Ascending aorta (tissue), 2 donors: ENCODE results near the gene C1orf52. TPM values are rescaled to one million over a fixed set of nuclear protein-coding genes. Genes with fewer than 3 reads are reported as not detected.
A peak's percentile ranks its signal among the peaks of the same experiment; 100 is the strongest.

Experiments
- DNase-seq, 2 donors: peaks; one replicate each; pipeline ENCODE4 v3.0.0-alpha.2; 2019; ENCODE audit warnings: low spot score in 2 of 2
- H3K27ac ChIP-seq, 2 donors: fragments of 200-600 bp; sonication (generic); one replicate each; pipeline ENCODE4 v1.5.1; 2016 to 2017; ENCODE audit warnings: mild to moderate bottlenecking in 1 of 2
- H3K27me3 ChIP-seq: fragments of 200-600 bp; sonication (generic); one replicate; pipeline ENCODE4 v1.5.1; 2017
- H3K36me3 ChIP-seq, 2 donors: fragments of 200-600 bp; sonication (generic); one replicate each; pipeline ENCODE4 v1.5.1; 2016
- H3K4me1 ChIP-seq, 2 donors: fragments of 200-600 bp; sonication (generic); one replicate each; pipeline ENCODE4 v1.5.1; 2016 to 2017; ENCODE audit warnings: mild to moderate bottlenecking in 1 of 2
- H3K4me3 ChIP-seq, 2 donors: fragments of 200-600 bp; sonication (generic); one replicate each; pipeline ENCODE4 v1.5.1; 2016 to 2017; ENCODE audit warnings: mild to moderate bottlenecking in 1 of 2
- H3K9me3 ChIP-seq, 2 donors: fragments of 200-600 bp; sonication (generic); one replicate each; pipeline ENCODE4 v1.5.1; 2016
- intact Hi-C: fragments of 100-400 bp; cut with DNase I; formaldehyde crosslinking; loops from one replicate; pipeline ENCODE4 v1.15.1; 2023
- total RNA-seq: library from RNA; depleted of rRNA; stranded (reverse); fragments of >200 nt; gene quantifications from one replicate; pipeline ENCODE4 v1.1.0, GENCODE V29; 2016
- TF ChIP-seq, protein P1 (sequence below), 3 experiments: fragments of 200-600 bp in 2 of 3; fragments of 450-650 bp in 1 of 3; sonication (generic) in 2 of 3; IDR thresholded peaks; one replicate each; pipeline ENCODE4 v1.5.1; 2016 to 2019; ENCODE audit warnings: antibody characterized with exemption in 3 of 3, mild to moderate bottlenecking in 1 of 3, moderate library complexity in 1 of 3

C1orf52 gene
- total RNA-seq, 1 donor from 2014 or later, result 2.3 TPM

DNA sequence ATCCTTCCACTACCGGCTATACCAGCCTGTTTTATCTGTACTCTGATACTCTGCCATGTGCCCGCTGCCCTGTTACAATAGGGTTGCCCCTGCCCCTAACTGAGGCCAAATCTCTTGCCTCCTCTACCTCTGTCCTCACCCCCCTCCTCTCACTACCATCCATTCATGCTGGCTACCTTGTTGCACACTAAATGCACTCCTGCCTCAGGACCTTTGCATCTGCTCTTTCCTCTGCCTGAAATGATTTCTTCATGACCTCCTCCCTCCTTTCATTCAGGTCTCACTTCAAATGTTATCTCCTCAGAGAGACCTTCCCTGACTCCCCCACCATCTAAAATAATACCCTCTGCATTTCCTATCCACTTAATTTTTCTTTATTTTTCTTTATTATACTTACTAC, 51.0 kb downstream of the C1orf52 start:
- H3K36me3 ChIP-seq, result no peaks in the 10 kb centered on the region
- H3K4me1 ChIP-seq, result no peaks in the 10 kb centered on the region
- no peaks in the 10 kb centered on the region for H3K9me3 ChIP-seq
- intact Hi-C loops, result no loop called here
- H3K4me3 ChIP-seq, result no peak overlapping the region
- TF ChIP-seq, protein P1, sequence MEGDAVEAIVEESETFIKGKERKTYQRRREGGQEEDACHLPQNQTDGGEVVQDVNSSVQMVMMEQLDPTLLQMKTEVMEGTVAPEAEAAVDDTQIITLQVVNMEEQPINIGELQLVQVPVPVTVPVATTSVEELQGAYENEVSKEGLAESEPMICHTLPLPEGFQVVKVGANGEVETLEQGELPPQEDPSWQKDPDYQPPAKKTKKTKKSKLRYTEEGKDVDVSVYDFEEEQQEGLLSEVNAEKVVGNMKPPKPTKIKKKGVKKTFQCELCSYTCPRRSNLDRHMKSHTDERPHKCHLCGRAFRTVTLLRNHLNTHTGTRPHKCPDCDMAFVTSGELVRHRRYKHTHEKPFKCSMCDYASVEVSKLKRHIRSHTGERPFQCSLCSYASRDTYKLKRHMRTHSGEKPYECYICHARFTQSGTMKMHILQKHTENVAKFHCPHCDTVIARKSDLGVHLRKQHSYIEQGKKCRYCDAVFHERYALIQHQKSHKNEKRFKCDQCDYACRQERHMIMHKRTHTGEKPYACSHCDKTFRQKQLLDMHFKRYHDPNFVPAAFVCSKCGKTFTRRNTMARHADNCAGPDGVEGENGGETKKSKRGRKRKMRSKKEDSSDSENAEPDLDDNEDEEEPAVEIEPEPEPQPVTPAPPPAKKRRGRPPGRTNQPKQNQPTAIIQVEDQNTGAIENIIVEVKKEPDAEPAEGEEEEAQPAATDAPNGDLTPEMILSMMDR (IDR thresholded peaks at IDR 0.05), result no peak
- no peak overlapping the region for H3K27ac ChIP-seq
- no peak for DNase-seq
- H3K27me3 ChIP-seq, result no peaks in the 10 kb centered on the region

DNA sequence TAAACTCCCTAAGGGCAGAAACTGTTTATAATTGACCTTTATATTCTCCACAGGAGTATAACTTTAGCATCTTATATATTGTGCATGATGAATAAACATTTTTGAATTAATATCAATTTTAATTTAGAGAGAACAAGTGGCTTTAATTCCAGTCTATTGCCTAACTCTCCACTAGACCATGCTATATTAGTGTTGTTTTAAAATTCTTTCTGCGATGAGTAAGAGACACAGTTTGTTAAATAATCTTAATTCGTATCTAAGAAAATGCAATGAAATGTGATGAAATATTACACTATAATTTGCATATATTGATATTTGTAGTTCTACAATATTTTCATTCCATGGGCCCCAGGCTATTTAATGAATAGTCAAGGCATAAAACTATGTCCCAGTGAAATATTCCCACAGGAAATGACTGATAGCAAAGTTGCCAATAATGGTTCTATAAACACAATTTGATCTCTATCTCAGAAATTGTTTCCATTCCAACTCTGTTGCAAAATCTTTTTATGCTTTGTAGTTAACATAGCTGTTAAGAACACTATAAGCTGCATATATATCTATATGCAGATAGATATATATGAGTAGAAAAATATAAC, 55.8 kb downstream of the C1orf52 start:
- TF ChIP-seq, protein P1 (IDR thresholded peaks at IDR 0.05), result no peak
- H3K27me3 ChIP-seq, result no peaks in the 10 kb centered on the region
- no peak for DNase-seq
- H3K9me3 ChIP-seq, result no peaks in the 10 kb centered on the region
- H3K27ac ChIP-seq, result no peak overlapping the region
- H3K36me3 ChIP-seq, result no peaks in the 10 kb centered on the region
- peaks cover 0 to 3% of the 10 kb centered on the region in 2 donors for H3K4me1 ChIP-seq
- intact Hi-C loops, result no loop called here
- H3K4me3 ChIP-seq, result no peak overlapping the region

- no peaks in the 10 kb centered on the region for H3K9me3 ChIP-seq
- no peak overlapping the region for H3K4me3 ChIP-seq
- H3K4me1 ChIP-seq, result peaks cover 0 to 3% of the 10 kb centered on the region in 2 donors
- H3K27me3 ChIP-seq, result no peaks in the 10 kb centered on the region
- no peaks in the 10 kb centered on the region for H3K36me3 ChIP-seq
- TF ChIP-seq, protein P1 (IDR thresholded peaks at IDR 0.05), result no peak
- DNase-seq, result no peak
- no peak overlapping the region for H3K27ac ChIP-seq
- intact Hi-C loops, result no loop called here
These were observed 56.6 kb downstream of the C1orf52 start for GRCh38 chr1:85202864-85203255.

DNA sequence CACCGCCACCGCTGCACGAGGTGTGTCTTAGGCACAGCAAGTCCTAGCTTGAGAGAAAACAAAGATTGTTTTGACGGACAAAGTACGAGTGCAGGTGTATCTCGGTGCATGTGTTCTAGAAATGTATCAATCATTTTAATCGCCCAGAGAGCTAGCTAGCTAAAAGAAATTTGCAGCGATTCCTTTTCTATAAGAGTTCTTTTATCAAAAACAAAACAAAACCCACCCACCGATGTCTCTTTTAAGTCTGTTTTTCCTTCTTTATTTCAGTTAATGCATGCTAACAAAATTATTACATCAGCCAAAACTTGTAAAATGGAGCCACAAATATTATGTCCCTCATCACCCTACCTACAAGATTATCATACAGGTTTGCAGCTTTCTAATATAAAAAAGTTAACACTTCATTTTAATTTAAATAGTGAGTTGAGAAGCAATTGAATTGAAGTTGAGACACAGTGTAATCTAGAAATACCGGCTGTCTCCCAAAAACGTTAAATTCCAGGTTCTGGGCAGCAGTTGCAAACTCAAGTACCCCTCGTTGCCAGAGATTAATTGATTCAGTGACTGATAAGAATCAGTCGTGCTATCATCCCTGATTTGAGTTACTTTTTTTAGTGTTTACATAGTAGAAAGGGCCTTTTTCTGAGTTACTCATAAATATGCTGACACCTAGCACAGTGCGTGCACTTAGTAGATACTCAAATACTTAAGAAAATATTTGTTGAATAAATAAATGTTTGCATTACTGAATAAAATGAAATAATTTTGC, 57.2 kb downstream of the C1orf52 start:
- peaks cover 0 to 3% of the 10 kb centered on the region in 2 donors for H3K4me1 ChIP-seq
- H3K36me3 ChIP-seq, result no peaks in the 10 kb centered on the region
- intact Hi-C loops, result no loop called here
- no peaks in the 10 kb centered on the region for H3K27me3 ChIP-seq
- no peaks in the 10 kb centered on the region for H3K9me3 ChIP-seq
- DNase-seq, result no peak
- TF ChIP-seq, protein P1 (IDR thresholded peaks at IDR 0.05), result no peak
- peak overlapping the region; percentile 76 to 99 for H3K4me3 ChIP-seq
- H3K27ac ChIP-seq, result peak overlapping the region; percentile 96 to 98

GRCh38 chr1:85201340-85202091, 57.9 kb downstream of the C1orf52 start:
- no peaks in the 10 kb centered on the region for H3K9me3 ChIP-seq
- H3K36me3 ChIP-seq, result no peaks in the 10 kb centered on the region
- peak in 1 of 2 donors; percentile 81 for DNase-seq
- no peaks in the 10 kb centered on the region for H3K27me3 ChIP-seq
- peaks cover 0 to 6% of the 10 kb centered on the region in 2 donors for H3K4me1 ChIP-seq
- H3K4me3 ChIP-seq, result peak overlapping the region; percentile 76 to 99
- intact Hi-C loops, result loop anchor here (1.0 to 2.0 kb wide), 2 partner anchors 58 to 139 kb away; partner anchors contain the start of gene C1orf52
- peak overlapping the region; percentile 96 to 98 for H3K27ac ChIP-seq
- TF ChIP-seq, protein P1 (IDR thresholded peaks at IDR 0.05), result peak in 1 of 3 experiments; percentile 6
